Vagina (tissue), 2 donors: ENCODE measurements around the gene ABCD4.

Experiments used
- CTCF ChIP-seq, 3 experiments: fragments of 450-650 bp in 2 of 3; fragments of 200-600 bp in 1 of 3; sonication (generic) in 1 of 3; IDR thresholded peaks; one replicate each; pipeline ENCODE4 v1.5.1; 2017 to 2019; ENCODE audit warnings: antibody characterized with exemption in 3 of 3, mild to moderate bottlenecking in 2 of 3, moderate library complexity in 2 of 3
- POLR2A ChIP-seq, 2 donors: fragments of 450-650 bp; IDR thresholded peaks; one replicate each; pipeline ENCODE4 v1.6.1; 2017; ENCODE audit warnings: antibody characterized with exemption in 2 of 2, mild to moderate bottlenecking in 2 of 2, moderate library complexity in 2 of 2
- POLR2AphosphoS5 ChIP-seq, 2 donors: sonication (generic); formaldehyde crosslinking; IDR thresholded peaks; one replicate each; pipeline ENCODE4 v1.9.0; 2017; ENCODE audit warnings: antibody characterized with exemption in 2 of 2, mild to moderate bottlenecking in 2 of 2, low read depth in 1 of 2; ENCODE audit not compliant: insufficient read depth in 1 of 2

- TF ChIP-seq CTCF (IDR thresholded peaks at IDR 0.05) (no peak), POLR2AphosphoS5 (IDR thresholded peaks at IDR 0.05; ENCODE audit: insufficient read depth in 1 of 2, low read depth in 1 of 2) (no peak), POLR2A (IDR thresholded peaks at IDR 0.05) (no peak)
These were observed 58.6 kb downstream of the ABCD4 start for GRCh38 chr14:74244115-74244514.
